22Rv1 (cell line): ENCODE measurements around the gene THAP2.

Source experiments
- H3K27ac ChIP-seq: fragments of 450-650 bp; 2 replicates; pipeline ENCODE4 v1.5.1; 2017
- CTCF ChIP-seq: fragments of 450-650 bp; IDR thresholded peaks from 2 replicates; pipeline ENCODE4 v1.5.1; 2017; ENCODE audit warnings: mild to moderate bottlenecking
- ZFX ChIP-seq: fragments of 450-650 bp; IDR thresholded peaks from 2 replicates; pipeline ENCODE4 v1.6.1; 2017; ENCODE audit warnings: antibody characterized with exemption, borderline replicate concordance

The THAP2 gene

GRCh38 chr12:71682466-71682865 lies 18.4 kb downstream of the THAP2 start:
- TF ChIP-seq CTCF (no peak), ZFX (no peak)
- no peak overlapping the region for H3K27ac ChIP-seq

GRCh38 chr12:71683633-71684032 lies 19.5 kb downstream of the THAP2 start:
- no peak overlapping the region for H3K27ac ChIP-seq
- TF ChIP-seq ZFX (no peak), CTCF (no peak)

GRCh38 chr12:71684081-71684480 lies 20.0 kb downstream of the THAP2 start:
- H3K27ac ChIP-seq: no peak overlapping the region
- TF ChIP-seq CTCF (no peak), ZFX (no peak)

GRCh38 chr12:71685312-71685906 lies 21.3 kb downstream of the THAP2 start:
- TF ChIP-seq CTCF (no peak), ZFX (no peak)

GRCh38 chr12:71685914-71686657 lies 22.0 kb downstream of the THAP2 start, which contains the start of gene TMEM19:
TSS of gene TMEM19 (plus strand) at chr12:71686082. CDS start at chr12:71686681, 599 bp downstream.
- H3K27ac ChIP-seq: peak within 1 kb of the TSS; percentile 92
- TF ChIP-seq ZFX: no peak
- TF ChIP-seq CTCF: peak; percentile 76

More at GRCh38 chr12:71685312-71685906, 21.3 kb downstream of the THAP2 start:
- peak overlapping the region; percentile 92 for H3K27ac ChIP-seq

GRCh38 chr12:71686658-71687025 lies 22.5 kb downstream of the THAP2 start:
- peak overlapping the region; percentile 92 for H3K27ac ChIP-seq
- TF ChIP-seq ZFX (no peak), CTCF (no peak)

- peak overlapping the region; percentile 92 for H3K27ac ChIP-seq
Observed at GRCh38 chr12:71687172-71687571, 23.1 kb downstream of the THAP2 start.
